ENCODE measurements around the gene ADO.
"Not testable (repeated sequence)": the region's sequence is repeated elsewhere in the genome, so short reads cannot be mapped to it uniquely, and the experiment has no call there.

GRCh38 chr10:62788285-62788684 is 16.2 kb upstream of the ADO start:
- TF ChIP-seq WIZ (CRISPR knock-in tag; IDR thresholded peaks at IDR 0.05); ZMYM2 (CRISPR knock-in tag; IDR thresholded peaks at IDR 0.05); MTF1 (CRISPR knock-in tag; IDR thresholded peaks at IDR 0.05); SYNCRIP (IDR thresholded peaks at IDR 0.05; ENCODE audit: insufficient read depth, low read depth, low read length); ZNF446 (CRISPR knock-in tag; IDR thresholded peaks at IDR 0.05); MEIS2 (CRISPR knock-in tag; IDR thresholded peaks at IDR 0.05); CHD4 (IDR thresholded peaks at IDR 0.05; ENCODE audit: borderline replicate concordance, low read length); ZSCAN30 (CRISPR knock-in tag; IDR thresholded peaks at IDR 0.05); ZSCAN9 (CRISPR knock-in tag; IDR thresholded peaks at IDR 0.05; ENCODE audit: borderline replicate concordance): not testable (repeated sequence)
- TF ChIP-seq, protein P1, sequence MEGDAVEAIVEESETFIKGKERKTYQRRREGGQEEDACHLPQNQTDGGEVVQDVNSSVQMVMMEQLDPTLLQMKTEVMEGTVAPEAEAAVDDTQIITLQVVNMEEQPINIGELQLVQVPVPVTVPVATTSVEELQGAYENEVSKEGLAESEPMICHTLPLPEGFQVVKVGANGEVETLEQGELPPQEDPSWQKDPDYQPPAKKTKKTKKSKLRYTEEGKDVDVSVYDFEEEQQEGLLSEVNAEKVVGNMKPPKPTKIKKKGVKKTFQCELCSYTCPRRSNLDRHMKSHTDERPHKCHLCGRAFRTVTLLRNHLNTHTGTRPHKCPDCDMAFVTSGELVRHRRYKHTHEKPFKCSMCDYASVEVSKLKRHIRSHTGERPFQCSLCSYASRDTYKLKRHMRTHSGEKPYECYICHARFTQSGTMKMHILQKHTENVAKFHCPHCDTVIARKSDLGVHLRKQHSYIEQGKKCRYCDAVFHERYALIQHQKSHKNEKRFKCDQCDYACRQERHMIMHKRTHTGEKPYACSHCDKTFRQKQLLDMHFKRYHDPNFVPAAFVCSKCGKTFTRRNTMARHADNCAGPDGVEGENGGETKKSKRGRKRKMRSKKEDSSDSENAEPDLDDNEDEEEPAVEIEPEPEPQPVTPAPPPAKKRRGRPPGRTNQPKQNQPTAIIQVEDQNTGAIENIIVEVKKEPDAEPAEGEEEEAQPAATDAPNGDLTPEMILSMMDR (CRISPR knock-in tag; IDR thresholded peaks at IDR 0.05) = not testable (repeated sequence)
- TF ChIP-seq, protein P2, sequence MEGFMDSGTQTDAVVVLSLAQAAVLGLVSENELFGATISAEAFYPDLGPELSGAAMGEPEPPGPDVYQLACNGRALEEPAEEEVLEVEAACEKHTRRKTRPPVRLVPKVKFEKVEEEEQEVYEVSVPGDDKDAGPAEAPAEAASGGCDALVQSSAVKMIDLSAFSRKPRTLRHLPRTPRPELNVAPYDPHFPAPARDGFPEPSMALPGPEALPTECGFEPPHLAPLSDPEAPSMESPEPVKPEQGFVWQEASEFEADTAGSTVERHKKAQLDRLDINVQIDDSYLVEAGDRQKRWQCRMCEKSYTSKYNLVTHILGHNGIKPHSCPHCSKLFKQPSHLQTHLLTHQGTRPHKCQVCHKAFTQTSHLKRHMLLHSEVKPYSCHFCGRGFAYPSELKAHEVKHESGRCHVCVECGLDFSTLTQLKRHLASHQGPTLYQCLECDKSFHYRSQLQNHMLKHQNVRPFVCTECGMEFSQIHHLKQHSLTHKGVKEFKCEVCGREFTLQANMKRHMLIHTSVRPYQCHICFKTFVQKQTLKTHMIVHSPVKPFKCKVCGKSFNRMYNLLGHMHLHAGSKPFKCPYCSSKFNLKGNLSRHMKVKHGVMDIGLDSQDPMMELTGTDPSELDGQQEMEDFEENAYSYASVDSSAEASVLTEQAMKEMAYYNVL (CRISPR knock-in tag; IDR thresholded peaks at IDR 0.05; ENCODE audit: borderline replicate concordance) = not testable (repeated sequence)
